Stimulated activated CD8-positive, alpha-beta memory T cell treated with anti-CD3 and anti-CD28 coated beads, Interleukin-12 subunit alpha, Interleukin-12 subunit beta, amount 100 ng/mL, for 24 hours (primary cell): ENCODE data around the gene FARS2.
"Not testable (repeated sequence)": the region's sequence is repeated elsewhere in the genome, so short reads cannot be mapped to it uniquely, and the experiment has no call there.

Source experiments
- DNase-seq: peaks from one replicate; pipeline ENCODE4 v3.0.0-alpha.2; 2020; ENCODE audit errors: extremely low read depth

Gene FARS2

DNA sequence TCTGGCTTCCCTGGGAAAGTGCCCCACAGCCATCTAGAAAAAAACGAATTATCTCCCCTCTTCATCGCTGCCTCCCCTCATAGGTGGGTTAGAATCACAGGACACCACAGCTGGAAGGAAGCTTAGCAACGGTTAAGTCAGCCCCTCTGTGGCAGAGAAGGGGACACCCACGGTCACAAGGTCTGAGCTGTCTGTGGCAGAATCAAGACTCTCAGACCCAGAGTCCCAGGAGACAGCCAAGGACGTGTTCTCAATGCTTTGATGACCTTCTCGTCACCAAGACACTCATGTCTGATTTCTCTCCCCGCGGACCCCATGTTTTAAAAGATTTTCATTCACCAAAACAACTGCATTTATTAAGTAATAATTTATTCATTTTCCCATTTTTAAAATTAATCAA, 523.9 kb downstream of the FARS2 start:
- DNase-seq, result no peak

DNA sequence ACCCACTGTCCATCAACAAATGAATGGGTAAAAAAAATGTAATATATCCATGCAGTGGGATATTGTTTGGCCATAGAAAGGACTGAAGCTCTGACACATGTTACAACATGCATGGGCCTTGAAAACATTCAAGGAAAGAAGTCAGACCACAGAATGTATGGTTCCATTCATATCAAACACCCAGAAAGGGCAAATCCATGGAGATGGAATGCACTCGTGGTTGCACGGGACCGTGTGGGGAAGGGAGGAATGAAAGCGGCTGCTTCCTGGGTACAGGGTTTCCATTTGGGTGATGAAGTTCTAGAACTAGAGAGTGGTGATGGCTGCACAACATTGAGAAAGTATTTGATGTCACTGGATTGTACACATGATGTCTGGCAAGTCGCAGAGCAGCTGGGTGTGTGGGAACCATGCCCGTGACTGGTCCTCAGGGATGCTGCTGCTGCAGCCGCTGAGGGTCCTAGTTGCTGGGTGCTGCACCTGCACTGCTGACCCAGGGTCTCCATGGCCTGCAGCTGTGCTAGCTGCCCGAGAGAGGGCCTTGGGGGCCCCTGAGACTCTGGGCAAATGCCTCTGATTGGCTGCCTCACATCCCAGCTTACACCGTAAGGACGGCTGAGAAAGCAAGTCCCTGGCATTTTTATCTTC, 525.1 kb downstream of the FARS2 start:
- no peak for DNase-seq

DNA sequence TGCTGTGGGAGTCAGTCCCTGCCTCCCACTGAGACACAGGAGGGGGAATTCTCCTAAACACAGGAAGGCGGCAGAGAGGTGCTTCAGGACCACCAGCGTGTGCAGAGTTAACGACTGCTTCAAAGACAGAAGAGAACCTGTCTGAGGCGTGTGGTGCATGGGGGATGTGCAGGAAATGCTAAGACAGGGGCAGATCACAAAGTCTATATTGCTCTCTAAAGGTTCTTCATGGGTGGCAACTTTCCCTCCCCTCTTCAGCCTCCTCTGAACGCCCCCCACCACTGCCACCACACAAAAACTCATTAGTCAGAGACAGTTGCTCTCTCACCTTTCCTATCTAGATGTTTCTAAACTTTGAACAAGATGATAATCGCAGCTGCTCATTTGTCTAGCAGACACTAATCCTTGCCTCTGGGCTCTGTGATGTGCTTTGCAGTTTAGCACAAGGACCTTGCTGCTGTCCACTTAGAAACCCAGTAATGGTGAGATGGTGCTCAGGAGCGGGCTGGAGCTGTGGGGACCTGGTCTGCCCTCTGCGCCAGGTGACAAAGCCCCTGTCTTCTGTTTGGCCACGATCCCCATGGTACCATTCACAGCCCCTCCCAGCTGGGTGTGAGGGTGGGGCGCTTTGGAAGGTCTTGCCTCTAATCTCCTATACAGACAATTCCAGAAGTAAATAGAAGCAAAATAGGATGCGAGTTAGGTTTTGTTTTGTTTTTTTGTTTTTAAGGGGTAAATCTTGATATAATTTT, 525.8 kb downstream of the FARS2 start:
- no peak for DNase-seq

DNA sequence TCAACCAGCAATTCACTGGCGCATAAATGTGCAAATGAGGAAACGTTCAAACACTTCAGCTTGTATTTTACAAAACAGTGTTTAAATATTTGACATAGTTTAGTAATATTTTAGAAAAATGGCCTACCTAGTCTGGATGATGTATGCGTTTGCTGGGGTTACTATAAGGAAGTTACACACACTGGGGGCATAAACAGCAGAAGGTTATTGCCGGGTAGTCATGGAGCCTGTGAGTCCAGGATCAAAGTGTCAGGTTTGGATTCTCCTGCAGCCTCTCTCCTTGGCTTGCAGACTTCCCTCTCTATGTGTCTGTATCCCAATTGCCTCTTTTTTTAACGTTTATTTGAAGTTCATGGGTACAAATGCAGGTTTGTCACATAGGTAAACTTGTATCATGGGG, 528.1 kb downstream of the FARS2 start:
- not testable (repeated sequence) for DNase-seq

DNA sequence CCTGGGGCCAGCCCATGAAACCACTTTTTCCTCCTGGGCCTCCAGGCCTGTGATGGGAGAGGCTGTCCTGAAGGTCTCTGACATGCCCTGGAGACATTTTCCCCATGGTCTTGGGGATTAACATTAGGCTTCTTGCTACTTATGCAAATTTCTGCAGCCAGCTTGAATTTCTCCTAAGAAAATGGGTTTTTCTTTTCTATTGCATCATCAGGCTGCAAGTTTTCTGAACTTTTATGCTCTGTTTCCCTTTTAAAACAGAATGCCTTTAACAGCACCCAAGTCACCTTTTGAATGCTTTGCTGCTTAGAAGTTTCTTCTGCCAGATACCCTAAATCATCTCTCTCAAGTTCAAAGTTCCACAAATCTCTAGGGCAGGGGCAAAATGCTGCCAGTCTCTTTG, 535.2 kb downstream of the FARS2 start:
- not testable (repeated sequence) for DNase-seq

DNA sequence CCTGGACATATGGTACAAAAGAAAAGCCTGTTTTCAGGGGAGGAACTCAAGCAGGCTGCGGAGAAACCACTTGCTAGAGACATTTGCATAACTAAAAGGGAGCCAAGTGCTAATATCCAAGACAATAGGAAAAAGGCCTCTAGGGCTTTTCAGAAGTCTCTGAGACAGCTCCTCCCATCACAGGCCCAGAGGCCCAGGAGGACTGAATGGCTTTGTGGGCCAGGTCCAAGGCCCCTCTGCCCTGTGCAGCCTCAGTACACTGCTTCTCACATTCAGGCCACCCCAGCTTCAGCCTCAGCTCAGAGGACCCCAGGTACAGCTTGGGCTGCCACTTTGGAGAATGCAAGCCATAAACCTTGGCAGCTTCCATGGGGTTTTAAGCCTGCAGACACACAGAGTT, 545.1 kb downstream of the FARS2 start:
- not testable (repeated sequence) for DNase-seq

DNA sequence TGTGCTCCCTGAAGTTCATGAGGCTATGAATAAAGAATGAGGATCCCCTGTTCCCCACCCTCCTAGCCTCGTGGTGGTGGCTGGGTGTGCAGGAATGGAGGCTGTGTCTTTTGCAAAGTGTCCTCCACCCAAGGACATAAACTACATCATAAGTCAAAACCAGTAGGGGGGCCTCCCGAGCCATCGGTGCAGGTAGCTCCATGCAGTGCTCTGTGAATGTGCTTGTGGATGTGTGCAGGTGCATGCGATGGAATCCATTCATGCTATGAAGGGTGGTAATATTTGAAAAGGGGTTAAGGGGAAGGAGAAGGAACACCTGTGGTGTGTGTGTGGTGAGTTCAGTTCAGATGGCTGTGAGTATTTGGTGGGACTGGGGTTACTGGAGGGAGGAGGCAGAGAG, 548.1 kb downstream of the FARS2 start:
- DNase-seq, result no peak

DNA sequence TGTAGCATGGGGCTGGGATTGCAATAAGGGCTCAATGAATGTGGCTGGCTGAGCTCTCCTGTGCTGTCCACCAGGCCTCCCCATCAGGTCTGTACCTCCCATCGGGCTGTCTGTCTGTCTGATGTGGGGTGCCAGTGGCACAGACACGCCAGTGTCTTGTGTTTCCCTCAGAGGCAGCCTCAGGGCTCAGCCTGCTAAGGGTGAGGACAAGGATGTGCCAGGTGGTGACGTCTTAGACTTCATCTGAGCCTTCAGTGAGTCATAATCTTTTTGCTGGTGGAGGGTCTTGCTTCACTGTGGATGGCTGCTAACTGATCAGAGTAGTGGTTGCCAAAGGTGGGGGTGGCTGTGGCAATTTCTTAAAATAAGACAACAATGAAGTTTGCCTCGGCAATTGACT, 550.7 kb downstream of the FARS2 start:
- no peak for DNase-seq

DNA sequence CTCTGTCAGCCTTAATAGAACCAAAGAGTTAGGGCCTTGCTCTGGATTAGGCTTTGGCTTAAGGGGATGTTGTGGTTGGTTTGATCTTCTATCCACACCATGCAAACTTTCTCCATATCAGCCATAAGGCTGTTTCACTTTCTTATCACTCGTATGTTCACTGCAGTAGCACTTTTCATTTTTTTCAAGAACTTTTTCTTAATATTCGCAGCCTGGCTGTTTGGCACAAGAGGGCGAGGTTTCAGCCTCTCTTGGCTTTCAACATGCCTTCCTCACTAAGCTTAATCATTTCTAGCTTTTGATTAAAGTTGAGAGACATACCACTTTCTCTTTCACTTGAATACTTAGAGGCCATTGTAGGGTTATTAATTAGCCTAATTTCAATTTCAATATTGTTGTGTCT, 552.3 kb downstream of the FARS2 start:
- DNase-seq, result no peak

DNA sequence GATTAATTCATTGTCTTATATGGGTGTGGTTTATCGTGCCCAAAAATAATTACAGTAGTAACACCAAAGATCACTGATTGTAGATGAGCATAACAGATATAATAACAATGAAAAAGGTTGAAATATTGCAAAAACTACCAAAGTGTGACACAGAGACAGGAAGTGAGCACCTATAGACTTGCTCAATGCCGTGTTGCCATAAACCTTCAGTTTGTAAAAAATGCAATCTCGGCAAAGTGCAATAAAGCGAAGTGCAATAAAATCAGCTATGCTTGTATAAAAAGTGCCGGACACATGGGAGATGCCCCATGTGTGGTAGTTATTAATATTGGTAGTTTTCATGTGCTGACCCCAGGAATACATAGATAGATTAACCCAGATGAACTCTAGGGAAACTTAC, 552.8 kb downstream of the FARS2 start:
- DNase-seq, result no peak

DNA sequence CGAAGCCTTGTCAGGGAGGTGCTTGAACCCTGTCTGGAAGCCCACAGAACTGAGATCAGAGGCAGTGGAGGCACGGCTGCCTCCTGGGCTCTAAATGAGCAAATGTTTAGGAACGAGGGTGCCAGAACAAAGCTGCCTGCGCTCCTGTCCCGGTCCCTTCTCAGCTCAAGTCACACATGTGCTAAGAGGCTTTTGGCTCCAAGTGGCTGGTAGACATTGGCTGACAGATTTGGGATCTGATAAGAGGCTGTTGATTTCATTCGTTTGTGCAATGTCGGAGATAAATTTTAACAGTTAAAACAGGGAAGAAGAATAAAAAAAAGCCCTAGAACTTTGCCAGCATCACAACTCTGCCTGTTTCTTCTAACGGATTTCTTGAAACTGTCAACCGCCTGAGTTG, 553.6 kb downstream of the FARS2 start:
- DNase-seq, result no peak

DNA sequence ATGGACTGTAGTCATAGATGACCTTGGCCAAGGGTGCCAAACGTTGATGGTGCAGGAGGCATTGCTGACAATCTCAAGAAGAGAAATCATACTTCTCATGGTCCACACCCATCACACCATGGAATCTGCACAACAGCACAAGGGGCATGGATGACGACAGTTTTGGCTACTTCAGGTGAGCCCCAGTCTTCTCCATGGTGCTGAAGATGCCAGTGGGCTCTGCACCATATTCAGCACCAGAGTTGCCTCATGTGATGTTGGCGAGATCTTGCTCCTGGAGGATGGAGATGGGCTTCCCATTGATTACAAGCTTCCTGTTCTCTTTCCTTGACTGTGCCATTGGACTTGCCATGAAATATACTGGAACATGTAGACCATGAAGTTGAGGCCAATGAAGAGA, 556.6 kb downstream of the FARS2 start:
- no peak for DNase-seq

DNA sequence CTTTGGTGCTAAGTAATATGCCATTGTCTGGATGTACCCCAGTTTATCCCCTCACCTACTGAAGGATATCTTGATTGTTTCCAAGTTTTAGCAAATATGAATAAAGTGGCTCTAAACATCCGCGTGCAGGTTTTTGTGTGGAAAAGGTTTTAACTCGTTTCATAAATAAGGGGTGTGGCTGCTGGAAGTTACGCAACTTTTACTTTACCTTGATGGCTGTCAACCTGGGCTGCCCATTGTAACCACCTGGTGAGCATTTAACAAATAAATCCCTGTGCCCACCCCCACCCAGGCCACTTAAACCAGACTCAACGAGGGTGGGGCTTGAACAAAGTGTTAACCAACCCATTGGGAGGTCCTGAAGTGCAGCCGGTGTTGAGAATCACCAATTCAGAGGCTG, 557.6 kb downstream of the FARS2 start:
- DNase-seq, result no peak
